Lung (tissue), 12 donors: ENCODE data around the gene FAM83B. TPM values are rescaled to one million over a fixed set of nuclear protein-coding genes. Genes with fewer than 3 reads are reported as not detected.

Experiments
- ATAC-seq: fragments of 200-7000 bp; cut with Tn5 transposase; one replicate; pipeline ENCODE4 v1.9.1; 2020; ENCODE audit warnings: moderate number of reproducible peaks; ENCODE audit not compliant: insufficient read depth, low FRiP score
- DNase-seq, 3 donors: peaks; one replicate each; pipeline ENCODE4 v3.0.0-alpha.2; 2013 to 2017
- H3K27ac ChIP-seq, 2 donors: one replicate each; pipeline ENCODE4 v1.5.1; 2013; ENCODE audit warnings: mild to moderate bottlenecking in 2 of 2, moderate library complexity in 2 of 2, control low read depth in 1 of 2, inconsistent platforms in 1 of 2, low read depth in 1 of 2, low read length in 1 of 2
- H3K27me3 ChIP-seq, 3 donors: one replicate each; pipeline ENCODE4 v1.5.1; 2013; ENCODE audit warnings: low read length in 2 of 3; ENCODE audit not compliant: control insufficient read depth in 3 of 3, insufficient read depth in 3 of 3
- H3K36me3 ChIP-seq, 4 donors: one replicate each; pipeline ENCODE4 v1.5.1; 2013; ENCODE audit warnings: low read length in 4 of 4, mild to moderate bottlenecking in 1 of 4, moderate library complexity in 1 of 4; ENCODE audit not compliant: control insufficient read depth in 4 of 4, insufficient read depth in 4 of 4
- H3K4me1 ChIP-seq, 5 donors: one replicate each; pipeline ENCODE4 v1.5.1; 2013; ENCODE audit warnings: low read length in 5 of 5, mild to moderate bottlenecking in 2 of 5, moderate library complexity in 1 of 5; ENCODE audit not compliant: control insufficient read depth in 5 of 5, insufficient read depth in 5 of 5
- H3K4me3 ChIP-seq: one replicate; pipeline ENCODE4 v1.5.1; 2013; ENCODE audit warnings: mild to moderate bottlenecking, control low read depth, moderate library complexity
- H3K9ac ChIP-seq, 2 donors: one replicate each; pipeline ENCODE4 v1.5.1; 2013; ENCODE audit warnings: low read length in 2 of 2, control low read depth in 1 of 2; ENCODE audit not compliant: insufficient read depth in 1 of 2
- H3K9me3 ChIP-seq, 4 donors: one replicate each; pipeline ENCODE4 v1.5.1; 2013; ENCODE audit warnings: low read length in 3 of 4, mild to moderate bottlenecking in 1 of 4, moderate library complexity in 1 of 4; ENCODE audit not compliant: control insufficient read depth in 4 of 4, insufficient read depth in 3 of 4
- WGBS, 2 donors: extraction: QIAGEN DNeasy Blood & Tissue Kit; methylation state at CpG; one replicate each; pipeline ENCODE4 v1.1.7; 2013; 5-methylcytosine and 5-hydroxymethylcytosine counted together
- polyA plus RNA-seq, 2 donors: library from polyadenylated mRNA; stranded (reverse); fragments of 200-250 nt; gene quantifications; one replicate each; pipeline ENCODE4 v1.2.1, GENCODE V29; 2013
- total RNA-seq, 2 donors: library from RNA; depleted of rRNA in 1 of 2; stranded (reverse); fragments of >200 nt in 1 of 2; gene quantifications; one replicate each; pipeline ENCODE4 v1.2.1, GENCODE V29; 2014 to 2021
- TF ChIP-seq, protein P1 (sequence below): IDR thresholded peaks from 2 replicates; pipeline ENCODE4 v1.5.1; 2012; ENCODE audit warnings: mild to moderate bottlenecking; ENCODE audit errors: control extremely low read depth, extremely low read depth
- donor health status: control.
- donor health status: control.
- donor health status: Bipolar disorder and iron deficiency.
- donor health status: healthy.
- donor health status: DM: yes; HTN: yes; CAD: no.

Gene FAM83B
- total and polyA plus RNA-seq, 4 donors: 0.04 to 4.4 (median 0.49) TPM

DNA sequence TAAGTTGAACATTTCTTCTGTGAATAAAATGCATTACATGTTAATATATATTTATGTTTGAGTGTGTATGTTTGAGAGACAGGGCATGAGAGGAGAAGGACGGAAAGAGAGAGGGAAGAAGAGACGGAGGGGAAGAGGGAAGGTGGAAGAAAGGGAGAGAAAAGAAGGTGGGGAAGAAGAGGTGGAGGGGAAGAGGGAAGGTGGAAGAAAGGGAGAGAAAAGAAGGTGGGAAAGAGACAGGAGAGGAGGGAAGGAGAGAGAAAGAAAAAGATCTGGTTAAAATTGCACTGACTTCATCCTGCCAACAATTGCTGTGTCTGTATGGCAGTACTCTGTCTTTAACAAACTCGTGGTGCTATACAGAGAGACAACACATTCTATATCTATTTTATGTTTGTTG lies 29.0 kb downstream of the FAM83B start:
- 80 to 81% methylated on average over 3 of the region's 3 CpGs for WGBS, 2 donors

GRCh38 chr6:54876365-54876764 lies 29.8 kb downstream of the FAM83B start:
- TF ChIP-seq, protein P1, sequence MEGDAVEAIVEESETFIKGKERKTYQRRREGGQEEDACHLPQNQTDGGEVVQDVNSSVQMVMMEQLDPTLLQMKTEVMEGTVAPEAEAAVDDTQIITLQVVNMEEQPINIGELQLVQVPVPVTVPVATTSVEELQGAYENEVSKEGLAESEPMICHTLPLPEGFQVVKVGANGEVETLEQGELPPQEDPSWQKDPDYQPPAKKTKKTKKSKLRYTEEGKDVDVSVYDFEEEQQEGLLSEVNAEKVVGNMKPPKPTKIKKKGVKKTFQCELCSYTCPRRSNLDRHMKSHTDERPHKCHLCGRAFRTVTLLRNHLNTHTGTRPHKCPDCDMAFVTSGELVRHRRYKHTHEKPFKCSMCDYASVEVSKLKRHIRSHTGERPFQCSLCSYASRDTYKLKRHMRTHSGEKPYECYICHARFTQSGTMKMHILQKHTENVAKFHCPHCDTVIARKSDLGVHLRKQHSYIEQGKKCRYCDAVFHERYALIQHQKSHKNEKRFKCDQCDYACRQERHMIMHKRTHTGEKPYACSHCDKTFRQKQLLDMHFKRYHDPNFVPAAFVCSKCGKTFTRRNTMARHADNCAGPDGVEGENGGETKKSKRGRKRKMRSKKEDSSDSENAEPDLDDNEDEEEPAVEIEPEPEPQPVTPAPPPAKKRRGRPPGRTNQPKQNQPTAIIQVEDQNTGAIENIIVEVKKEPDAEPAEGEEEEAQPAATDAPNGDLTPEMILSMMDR: no peak
- 88 to 94% methylated on average over 8 of the region's 8 CpGs for WGBS, 2 donors

More for the DNA sequence above, 29.0 kb downstream of the FAM83B start:
- no peak overlapping the region for H3K9ac ChIP-seq
- H3K27me3 ChIP-seq: no peaks in the 10 kb centered on the region
- TF ChIP-seq, protein P1: no peak
- no peak overlapping the region for H3K4me3 ChIP-seq
- ATAC-seq: no peak
- no peaks in the 10 kb centered on the region for H3K36me3 ChIP-seq
- no peaks in the 10 kb centered on the region for H3K9me3 ChIP-seq
- no peak overlapping the region for H3K27ac ChIP-seq
- H3K4me1 ChIP-seq: peaks cover 0 to 5% (median 0%) of the 10 kb centered on the region in 5 donors
- no peak for DNase-seq

DNA sequence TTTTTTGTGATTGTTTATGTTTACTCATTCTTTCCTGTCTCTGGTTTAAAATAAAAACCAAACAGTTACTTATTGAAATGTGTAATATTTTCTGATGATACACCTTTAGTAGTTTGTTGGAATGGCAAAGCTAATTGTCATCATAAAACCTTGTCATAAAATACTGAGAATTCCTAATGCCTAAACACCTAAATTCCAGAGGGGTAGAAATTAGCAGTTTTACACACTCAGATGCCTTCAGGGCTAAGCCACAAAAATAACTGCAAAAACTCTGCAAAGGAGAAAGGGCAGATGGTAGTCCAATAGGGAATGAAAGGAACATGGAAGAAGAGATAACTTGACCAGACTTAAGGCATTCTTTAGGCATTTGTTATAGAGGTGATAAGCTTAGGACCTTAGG lies 30.3 kb downstream of the FAM83B start:
- no peak for ATAC-seq
- no peaks in the 10 kb centered on the region for H3K27me3 ChIP-seq
- TF ChIP-seq, protein P1: no peak
- peaks cover 0 to 5% (median 0%) of the 10 kb centered on the region in 5 donors for H3K4me1 ChIP-seq
- no peaks in the 10 kb centered on the region for H3K9me3 ChIP-seq
- no peak overlapping the region for H3K9ac ChIP-seq
- no peaks in the 10 kb centered on the region for H3K36me3 ChIP-seq
- no peak overlapping the region for H3K4me3 ChIP-seq
- H3K27ac ChIP-seq: no peak overlapping the region
- DNase-seq: no peak

More at GRCh38 chr6:54876365-54876764, 29.8 kb downstream of the FAM83B start:
- no peaks in the 10 kb centered on the region for H3K36me3 ChIP-seq
- ATAC-seq (no peak), DNase-seq (no peak)
- no peak overlapping the region for H3K27ac ChIP-seq
- no peak overlapping the region for H3K4me3 ChIP-seq
- H3K27me3 ChIP-seq: no peaks in the 10 kb centered on the region
- no peaks in the 10 kb centered on the region for H3K9me3 ChIP-seq
- no peak overlapping the region for H3K9ac ChIP-seq
- peaks cover 0 to 5% (median 0%) of the 10 kb centered on the region in 5 donors for H3K4me1 ChIP-seq

DNA sequence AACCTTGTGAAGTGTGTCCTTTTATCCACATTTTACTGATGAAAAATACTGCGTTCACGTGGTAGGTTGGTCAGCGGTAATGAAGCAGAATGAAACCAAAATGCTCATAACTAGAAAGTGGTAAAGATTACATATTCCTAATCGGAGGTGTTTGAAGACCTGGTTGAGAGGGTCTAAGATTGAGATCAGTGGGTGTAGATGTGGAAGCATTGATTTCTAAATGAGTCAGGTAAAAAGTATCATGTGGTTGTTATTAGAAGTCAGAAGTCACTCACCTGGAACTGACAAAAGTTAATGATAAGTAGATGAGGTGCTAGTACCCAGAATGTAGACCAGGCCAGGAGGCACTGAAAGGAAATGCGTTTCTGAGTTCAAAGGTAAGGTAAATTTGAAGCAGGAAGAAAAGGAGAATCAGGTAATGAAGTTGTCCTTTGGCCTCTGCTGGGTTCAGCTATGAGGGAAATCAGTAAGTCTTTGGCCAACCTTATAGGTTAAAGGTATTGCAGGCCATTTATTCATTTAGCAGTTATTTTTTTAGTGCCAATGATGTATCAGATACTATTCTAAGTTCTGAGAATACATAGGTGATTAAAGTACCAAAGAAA lies 31.2 kb downstream of the FAM83B start:
- Histone ChIP-seq H3K9me3 (no peaks in the 10 kb centered on the region), H3K36me3 (no peaks in the 10 kb centered on the region), H3K4me1 (peaks cover 0 to 5% (median 0%) of the 10 kb centered on the region in 5 donors), H3K27me3 (no peaks in the 10 kb centered on the region), H3K9ac (no peak overlapping the region), H3K27ac (no peak overlapping the region), H3K4me3 (no peak overlapping the region)
- TF ChIP-seq, protein P1: no peak
- ATAC-seq: no peak
- no peak for DNase-seq
- 87 to 94% methylated on average over 5 of the region's 5 CpGs for WGBS, 2 donors
